Coronary artery (tissue), 2 donors: Measurements from ENCODE around the gene GNPNAT1.

ENCODE experiments used
- DNase-seq: peaks from one replicate; pipeline ENCODE4 v3.0.0-alpha.2; 2017; ENCODE audit warnings: low spot score
- H3K27ac ChIP-seq, 2 donors: fragments of 200-600 bp; sonication (generic); one replicate each; pipeline ENCODE4 v1.5.1; 2016 to 2019
- H3K4me3 ChIP-seq: fragments of 200-600 bp; sonication (generic); 2 replicates; pipeline ENCODE4 v1.5.1; 2016; ENCODE audit warnings: mild to moderate bottlenecking, moderate library complexity
- TF ChIP-seq, protein P1 (sequence below): fragments of 200-600 bp; sonication (generic); IDR thresholded peaks from one replicate; pipeline ENCODE4 v1.5.1; 2019; ENCODE audit warnings: antibody characterized with exemption

The GNPNAT1 gene

DNA sequence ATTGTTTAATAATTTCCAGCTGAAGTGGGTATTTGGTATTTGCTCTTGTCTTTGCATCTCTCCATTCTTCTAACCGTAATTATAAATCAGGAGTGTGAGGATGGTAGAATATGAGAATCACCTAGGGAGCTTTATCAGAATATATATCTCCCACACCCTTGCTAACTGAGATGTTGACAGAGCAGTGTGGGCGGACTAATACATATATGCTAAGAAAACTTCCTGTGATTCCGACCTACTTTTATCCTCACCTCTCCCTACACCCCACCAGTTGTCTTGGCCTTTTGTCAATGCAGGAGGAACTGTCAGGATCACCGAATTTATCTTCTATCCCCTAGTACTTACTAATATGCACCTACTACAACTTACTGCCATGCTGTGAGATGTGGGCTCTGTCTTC lies 14.7 kb upstream of the GNPNAT1 start:
- Histone ChIP-seq H3K4me3 (no peak overlapping the region), H3K27ac (no peak overlapping the region)
- DNase-seq: no peak
- TF ChIP-seq, protein P1, sequence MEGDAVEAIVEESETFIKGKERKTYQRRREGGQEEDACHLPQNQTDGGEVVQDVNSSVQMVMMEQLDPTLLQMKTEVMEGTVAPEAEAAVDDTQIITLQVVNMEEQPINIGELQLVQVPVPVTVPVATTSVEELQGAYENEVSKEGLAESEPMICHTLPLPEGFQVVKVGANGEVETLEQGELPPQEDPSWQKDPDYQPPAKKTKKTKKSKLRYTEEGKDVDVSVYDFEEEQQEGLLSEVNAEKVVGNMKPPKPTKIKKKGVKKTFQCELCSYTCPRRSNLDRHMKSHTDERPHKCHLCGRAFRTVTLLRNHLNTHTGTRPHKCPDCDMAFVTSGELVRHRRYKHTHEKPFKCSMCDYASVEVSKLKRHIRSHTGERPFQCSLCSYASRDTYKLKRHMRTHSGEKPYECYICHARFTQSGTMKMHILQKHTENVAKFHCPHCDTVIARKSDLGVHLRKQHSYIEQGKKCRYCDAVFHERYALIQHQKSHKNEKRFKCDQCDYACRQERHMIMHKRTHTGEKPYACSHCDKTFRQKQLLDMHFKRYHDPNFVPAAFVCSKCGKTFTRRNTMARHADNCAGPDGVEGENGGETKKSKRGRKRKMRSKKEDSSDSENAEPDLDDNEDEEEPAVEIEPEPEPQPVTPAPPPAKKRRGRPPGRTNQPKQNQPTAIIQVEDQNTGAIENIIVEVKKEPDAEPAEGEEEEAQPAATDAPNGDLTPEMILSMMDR: no peak

DNA sequence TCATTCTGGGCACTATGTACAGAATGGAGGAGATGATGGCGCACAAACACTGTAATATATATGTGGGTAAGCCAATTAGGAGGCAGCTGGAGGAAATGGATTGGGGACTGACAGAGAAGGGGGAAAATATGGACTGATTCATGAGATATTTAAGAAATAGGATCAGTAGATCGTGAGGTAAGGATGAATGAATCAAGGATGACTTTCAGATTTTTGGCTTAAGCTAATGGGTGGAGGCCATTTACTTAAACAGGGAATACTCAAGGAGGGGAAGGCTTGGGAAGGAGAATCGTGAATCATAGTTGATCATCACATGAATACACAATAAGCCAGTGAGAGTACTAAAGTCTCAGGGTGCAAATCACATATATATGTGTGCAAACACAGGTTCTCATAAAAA lies 11.2 kb upstream of the GNPNAT1 start:
- no peak for DNase-seq
- TF ChIP-seq, protein P1: no peak
- Histone ChIP-seq H3K27ac (peak overlapping the region; percentile 76 to 77), H3K4me3 (no peak overlapping the region)

DNA sequence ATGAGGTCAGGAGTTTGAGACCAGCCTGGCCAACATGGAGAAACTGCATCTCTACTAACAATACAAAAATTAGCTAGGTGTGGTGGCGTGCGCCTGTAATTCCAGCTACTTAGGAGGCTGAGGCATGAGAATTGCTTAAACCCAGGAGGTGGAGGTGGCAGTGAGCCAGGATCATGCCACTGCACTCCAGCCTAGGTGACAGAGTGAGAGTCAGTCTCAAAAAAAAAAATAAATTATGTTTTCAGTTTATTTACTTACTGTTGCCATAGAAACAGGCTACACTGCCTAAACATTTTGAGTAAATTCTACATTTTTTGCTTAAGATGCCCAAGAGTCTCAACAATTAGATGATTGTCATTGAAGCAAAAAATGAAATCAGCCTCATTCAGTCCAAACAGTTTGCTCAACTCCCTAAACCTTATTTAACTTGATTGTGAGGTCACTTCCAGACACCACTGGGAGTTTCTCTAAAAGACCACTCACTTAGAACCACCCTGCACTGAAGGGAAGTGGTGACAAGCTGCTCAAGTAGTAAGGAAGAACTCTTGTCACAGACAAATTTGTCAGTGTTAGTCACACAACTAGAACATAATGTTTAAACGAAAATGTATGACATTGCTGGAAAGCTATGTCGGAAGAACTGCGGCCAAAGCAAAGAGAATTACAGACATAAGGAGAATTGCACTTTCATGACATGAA lies 9.8 kb upstream of the GNPNAT1 start:
- peak overlapping the region; percentile 10 for H3K4me3 ChIP-seq
- TF ChIP-seq, protein P1: no peak
- DNase-seq: no peak
- peak overlapping the region; percentile 76 to 77 for H3K27ac ChIP-seq

DNA sequence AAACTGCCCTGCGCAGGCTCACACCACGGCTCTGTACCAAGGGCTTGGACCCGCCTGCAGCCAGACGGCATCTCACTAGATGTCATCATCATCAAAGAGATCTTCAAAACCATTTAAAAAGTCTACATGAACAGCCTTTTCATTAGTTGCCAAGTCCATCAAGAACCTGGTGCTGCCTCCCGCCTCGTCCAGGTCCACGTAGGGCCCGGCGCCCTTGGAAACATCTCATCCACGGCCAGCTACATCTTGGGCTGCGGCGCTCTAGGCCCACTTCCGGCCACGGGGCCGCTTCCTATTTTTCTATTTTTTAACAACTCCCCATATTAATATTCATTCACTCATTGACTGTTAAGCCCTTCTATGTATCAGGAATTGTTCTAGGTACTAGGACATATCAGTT lies 7.4 kb upstream of the GNPNAT1 start:
- no peak overlapping the region for H3K4me3 ChIP-seq
- DNase-seq: no peak
- TF ChIP-seq, protein P1: no peak
- H3K27ac ChIP-seq: no peak overlapping the region

DNA sequence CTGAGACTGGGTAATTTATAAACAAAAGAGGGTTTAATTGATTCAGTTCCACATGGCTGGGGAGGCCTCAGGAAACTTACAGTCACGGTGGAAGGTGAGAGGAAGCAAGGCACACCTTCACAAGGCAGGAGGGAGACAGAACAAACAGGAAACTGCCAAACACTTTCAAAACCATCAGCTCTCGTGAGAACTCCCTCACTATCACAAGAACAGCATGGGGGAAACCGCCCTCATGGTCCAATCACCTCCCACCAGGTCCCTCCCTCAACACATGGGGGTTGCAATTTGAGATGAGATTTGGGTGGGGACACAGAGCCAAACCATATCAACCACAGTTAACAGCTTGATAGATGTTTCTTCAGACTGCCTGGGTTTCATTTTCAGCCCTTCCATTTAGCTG lies 6.2 kb upstream of the GNPNAT1 start:
- no peak overlapping the region for H3K27ac ChIP-seq
- TF ChIP-seq, protein P1: no peak
- no peak overlapping the region for H3K4me3 ChIP-seq
- no peak for DNase-seq

DNA sequence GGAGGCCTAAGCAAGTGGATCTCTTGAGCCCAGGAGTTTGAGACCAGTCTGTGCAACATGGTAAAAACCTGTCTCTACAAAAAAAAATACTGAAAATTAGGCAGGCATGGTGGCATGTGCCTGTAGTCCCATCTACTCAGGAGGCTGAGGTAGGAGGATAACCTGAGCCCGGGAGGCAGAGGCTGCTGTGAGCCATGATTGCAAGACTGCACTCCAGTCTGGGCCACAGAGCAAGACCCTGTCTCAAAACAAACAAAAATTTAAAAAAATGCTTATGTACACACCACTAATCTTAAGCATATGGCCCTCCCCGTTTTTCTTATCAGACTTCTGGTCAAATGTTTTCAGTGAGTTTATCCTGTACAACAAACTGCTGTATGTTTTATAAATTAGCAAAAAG lies 1.7 kb upstream of the GNPNAT1 start:
- no peak overlapping the region for H3K4me3 ChIP-seq
- H3K27ac ChIP-seq: no peak overlapping the region
- TF ChIP-seq, protein P1: no peak
- DNase-seq: no peak

DNA sequence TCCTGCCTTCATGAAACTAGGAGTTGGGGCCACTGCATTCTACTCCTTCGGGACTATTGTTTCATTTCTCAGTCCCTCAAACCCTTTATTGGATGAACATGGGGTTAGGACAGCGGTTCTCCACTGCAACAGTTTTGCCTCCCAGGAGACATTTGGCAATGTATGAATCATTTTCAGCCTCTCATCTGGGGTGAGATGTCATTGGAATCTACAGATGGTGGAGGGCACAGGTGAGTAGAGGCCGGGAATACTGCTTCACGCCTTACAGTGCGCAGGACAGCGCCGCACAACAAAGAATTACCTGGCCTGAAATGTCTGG lies 649 bp upstream of the GNPNAT1 start:
- DNase-seq: no peak
- Histone ChIP-seq H3K4me3 (peak overlapping the region; percentile 93), H3K27ac (peak overlapping the region; percentile 85 to 95)
- TF ChIP-seq, protein P1: no peak
